SK-N-SH (cell line): ENCODE measurements around the gene ARID1B. TPM values are rescaled to one million over a fixed set of nuclear protein-coding genes. Genes with fewer than 3 reads are reported as not detected.

Source experiments
- CTCF ChIA-PET: fragments of 300-600, 350-600 bp; formaldehyde crosslinking; extraction: SDS; loops from one replicate; lab custom pipeline; 2021; lab: Yijun Ruan, JAX
- POLR2A ChIA-PET: fragments of 350-600 bp; sonication (Branson Sonifier 250); formaldehyde crosslinking; extraction: SDS; loops from one replicate; lab custom pipeline; 2020; ENCODE audit warnings: antibody characterized with exemption, inconsistent platforms; lab: Yijun Ruan, JAX
- DNase-seq: peaks from one replicate; pipeline ENCODE4 v3.0.0; 2012
- H2AFZ ChIP-seq: fragments of 200-600 bp; sonication (generic); 2 replicates; pipeline ENCODE4 v1.8.1; 2016; ENCODE audit warnings: antibody characterized with exemption, mild to moderate bottlenecking, low read depth
- H3F3A ChIP-seq: fragments of 200-600 bp; sonication (generic); replicated peaks from 2 replicates; pipeline ENCODE3; 2016; ENCODE audit warnings: antibody characterized with exemption, mild to moderate bottlenecking; ENCODE audit not compliant: insufficient read depth
- H3K27ac ChIP-seq, 2 experiments: fragments of 200-500 bp in 1 of 2; fragments of 200-600 bp in 1 of 2; sonication (Bioruptor generic) in 1 of 2; sonication (generic), shearing (Covaris generic) in 1 of 2; 2 replicates each; pipeline versions ENCODE4 v1.5.1 to v1.6.1; 2014 to 2016; ENCODE audit warnings: low read depth in 2 of 2, inconsistent platforms in 1 of 2, low read length in 1 of 2, mild to moderate bottlenecking in 1 of 2, mixed read lengths in 1 of 2
- H3K27me3 ChIP-seq: fragments of 200-600 bp; sonication (generic), shearing (Covaris generic); 2 replicates; pipeline ENCODE4 v1.6.1; 2016; ENCODE audit warnings: mixed run types; ENCODE audit not compliant: insufficient read depth
- H3K36me3 ChIP-seq, 2 experiments: fragments of 200-500 bp in 1 of 2; fragments of 200-600 bp in 1 of 2; sonication (Bioruptor generic) in 1 of 2; sonication (generic) in 1 of 2; replicated peaks in 1 of 2; 2 replicates each; pipeline versions ENCODE3 to v1.5.1; 2014 to 2016; ENCODE audit warnings: low read length in 1 of 2, mild to moderate bottlenecking in 1 of 2; ENCODE audit not compliant: insufficient read depth in 2 of 2, control insufficient read depth in 1 of 2
- H3K4me1 ChIP-seq, 2 experiments: fragments of 200-500 bp in 1 of 2; fragments of 200-600 bp in 1 of 2; sonication (Bioruptor generic) in 1 of 2; sonication (generic), shearing (Covaris generic) in 1 of 2; 2 replicates each; pipeline versions ENCODE4 v1.5.1 to v1.6.1; 2014 to 2016; ENCODE audit warnings: low read depth in 1 of 2, low read length in 1 of 2, mixed run types in 1 of 2; ENCODE audit not compliant: insufficient read depth in 2 of 2, control insufficient read depth in 1 of 2
- H3K4me2 ChIP-seq: fragments of 200-600 bp; sonication (generic), shearing (Covaris generic); 2 replicates; pipeline ENCODE4 v1.6.1; 2017; ENCODE audit warnings: mixed run types
- H3K4me3 ChIP-seq, 2 experiments: fragments of 200-500 bp in 1 of 2; fragments of 200-600 bp in 1 of 2; sonication (Bioruptor generic) in 1 of 2; sonication (generic), shearing (Covaris generic) in 1 of 2; 2 replicates each; pipeline versions ENCODE4 v1.5.1 to v1.8.1; 2014 to 2016; ENCODE audit warnings: low read depth in 2 of 2, inconsistent platforms in 1 of 2, low read length in 1 of 2, mild to moderate bottlenecking in 1 of 2, mixed read lengths in 1 of 2, moderate library complexity in 1 of 2
- H3K79me2 ChIP-seq: fragments of 200-600 bp; sonication (generic); 2 replicates; pipeline ENCODE4 v1.8.1; 2017; ENCODE audit warnings: mild to moderate bottlenecking; ENCODE audit not compliant: insufficient read depth
- H3K9ac ChIP-seq: fragments of 200-600 bp; sonication (generic); 2 replicates; pipeline ENCODE4 v1.6.1; 2017; ENCODE audit warnings: mixed run types
- H3K9me2 ChIP-seq: fragments of 200-600 bp; sonication (generic); 2 replicates; pipeline ENCODE4 v1.6.1; 2017; ENCODE audit warnings: mixed run types
- H3K9me3 ChIP-seq: fragments of 200-600 bp; sonication (generic); 2 replicates; pipeline ENCODE4 v1.6.1; 2017; ENCODE audit warnings: mixed run types, mild to moderate bottlenecking, moderate library complexity
- H4K20me1 ChIP-seq: fragments of 200-600 bp; sonication (generic); 2 replicates; pipeline ENCODE4 v1.6.1; 2017; ENCODE audit warnings: mild to moderate bottlenecking, mixed run types; ENCODE audit not compliant: insufficient read depth
- CHD2 ChIP-seq: fragments of 150-350 bp; IDR thresholded peaks from 2 replicates; pipeline ENCODE4 v1.6.1; 2018; ENCODE audit warnings: low read length; ENCODE audit not compliant: partially characterized antibody
- EP300 ChIP-seq, 2 experiments: IDR thresholded peaks; 2 replicates each; pipeline versions ENCODE4 v1.4.0 to v1.6.1; 2012; ENCODE audit warnings: borderline replicate concordance in 1 of 2, low read depth in 1 of 2, low read length in 1 of 2
- EZH2phosphoT487 ChIP-seq: fragments of 200-600 bp; sonication (generic); IDR thresholded peaks from 2 replicates; pipeline ENCODE4 v1.6.1; 2017; ENCODE audit warnings: low read depth, mixed run types, mild to moderate bottlenecking, antibody characterized with exemption, moderate library complexity, borderline replicate concordance
- FOSL2 ChIP-seq: IDR thresholded peaks from 2 replicates; pipeline ENCODE4 v1.4.0; 2012; ENCODE audit warnings: low read depth, mild to moderate bottlenecking, moderate library complexity, borderline replicate concordance
- FOXJ3 ChIP-seq: sonication (generic); formaldehyde crosslinking; IDR thresholded peaks from 2 replicates; pipeline ENCODE4 v1.5.1; 2020; ENCODE audit warnings: mild to moderate bottlenecking, missing genetic modification reagents
- GABPA ChIP-seq: IDR thresholded peaks from 2 replicates; pipeline ENCODE4 v1.4.0; 2012; ENCODE audit warnings: low read depth, mild to moderate bottlenecking
- GATA2 ChIP-seq: sonication (generic); formaldehyde crosslinking; IDR thresholded peaks from 2 replicates; pipeline ENCODE4 v1.5.0; 2020; ENCODE audit warnings: mild to moderate bottlenecking, missing genetic modification reagents
- JUND ChIP-seq: IDR thresholded peaks from 2 replicates; pipeline ENCODE4 v1.4.0; 2012
- MEF2A ChIP-seq: IDR thresholded peaks from 2 replicates; pipeline ENCODE4 v1.4.0; 2012; ENCODE audit warnings: low read depth, borderline replicate concordance
- NRF1 ChIP-seq: IDR thresholded peaks from 2 replicates; pipeline ENCODE4 v1.6.1; 2012; ENCODE audit warnings: low read depth, mild to moderate bottlenecking, low read length
- RXRA ChIP-seq: IDR thresholded peaks from 2 replicates; pipeline ENCODE4 v1.4.0; 2012; ENCODE audit warnings: low read depth, mild to moderate bottlenecking, borderline replicate concordance
- SIN3A ChIP-seq: IDR thresholded peaks from 2 replicates; pipeline ENCODE4 v1.6.1; 2012; ENCODE audit warnings: low read depth, mild to moderate bottlenecking, low read length, moderate library complexity, borderline replicate concordance
- SMC3 ChIP-seq: IDR thresholded peaks from 2 replicates; pipeline ENCODE4 v1.6.1; 2012; ENCODE audit warnings: low read depth, low read length, improper control_type of control experiment
- TEAD4 ChIP-seq: IDR thresholded peaks from 2 replicates; pipeline ENCODE4 v1.4.0; 2012; ENCODE audit warnings: mild to moderate bottlenecking, borderline replicate concordance; ENCODE audit not compliant: insufficient read depth
- WGBS: methylation state at CpG from one replicate; pipeline ENCODE4 v1.1.6; 2017; ENCODE audit warnings: low lambda C conversion rate; 5-methylcytosine and 5-hydroxymethylcytosine counted together
- polyA plus RNA-seq, 3 experiments: library from polyadenylated mRNA; depleted of rRNA; stranded (reverse); fragments of >200 nt; gene quantifications; 2 replicates each; pipeline ENCODE4 v1.2.3, GENCODE V29; 2012
- TF ChIP-seq, protein P1 (sequence below): IDR thresholded peaks from 2 replicates; pipeline ENCODE4 v1.4.0; 2012; ENCODE audit warnings: low read depth
- TF ChIP-seq, protein P2 (sequence below): IDR thresholded peaks from 2 replicates; pipeline ENCODE4; 2012
- TF ChIP-seq, protein P3 (sequence below): fragments of 200-600 bp; sonication (generic); IDR thresholded peaks from 2 replicates; pipeline ENCODE4 v1.6.1; 2017; ENCODE audit warnings: antibody characterized with exemption, mild to moderate bottlenecking, moderate library complexity
- TF ChIP-seq, protein P4 (sequence below): IDR thresholded peaks from 2 replicates; pipeline ENCODE4 v1.6.1; 2012; ENCODE audit warnings: mild to moderate bottlenecking, low read depth, low read length, moderate library complexity

Gene ARID1B
- polyA plus RNA-seq, 1 of the 3 experiments (the other 2 are of a cell fraction), result 13.6 TPM

DNA sequence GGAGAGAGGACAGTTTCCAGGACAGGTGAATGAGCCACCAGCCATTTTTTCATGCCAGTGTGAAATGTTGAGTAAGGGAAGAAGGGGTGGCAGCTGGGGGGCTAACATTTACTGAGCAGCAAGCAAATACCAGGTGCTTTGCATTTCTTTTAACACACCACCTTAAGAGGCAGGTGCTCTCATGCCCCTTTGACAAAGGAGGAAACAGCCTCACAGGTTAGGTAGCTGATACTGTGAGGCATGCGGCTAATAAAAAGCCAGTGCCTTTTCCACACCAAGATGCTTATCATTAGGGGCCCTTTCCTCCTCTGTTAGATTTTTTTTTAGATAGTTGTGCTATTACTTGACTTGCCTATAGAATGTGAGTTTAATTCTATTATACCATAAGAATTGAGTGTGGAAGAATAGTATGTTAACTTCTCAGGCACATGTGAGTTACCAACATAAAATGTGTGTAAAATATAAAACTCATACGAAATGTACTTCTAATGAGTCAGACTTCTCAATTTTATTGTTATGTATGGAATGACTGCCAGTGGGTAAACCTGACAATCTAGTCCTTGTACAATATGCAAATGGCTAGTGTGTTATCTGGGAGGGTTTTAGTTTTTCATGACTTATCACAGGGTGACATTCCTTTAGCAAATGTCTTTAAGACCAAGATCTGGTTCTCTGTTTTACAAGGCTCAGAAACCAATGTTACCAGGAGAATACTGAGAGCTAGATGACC is 286.2 kb downstream of the ARID1B start:
- Histone ChIP-seq H3K36me3 (no peaks in the 10 kb centered on the region), H3F3A (peaks cover 8% of the 10 kb centered on the region), H3K79me2 (peaks cover 46% of the 10 kb centered on the region; the same call in 1 of the 2 replicates), H2AFZ (no peak overlapping the region), H3K27me3 (no peaks in the 10 kb centered on the region), H3K9me2 (no peaks in the 10 kb centered on the region), H3K9me3 (no peaks in the 10 kb centered on the region), H3K9ac (no peak overlapping the region), H4K20me1 (peaks cover 18% of the 10 kb centered on the region), H3K4me1 (peaks cover 12 to 18% of the 10 kb centered on the region in 2 experiments; a peak in 3 of 4 replicates), H3K4me3 (no peak overlapping the region), H3K4me2 (no peak overlapping the region), H3K27ac (no peak overlapping the region; a peak in 1 of 4 replicates)
- ChIA-PET CTCF (interaction anchor here (1.1 kb wide), 1 partner anchor 121 kb away, joined by 3 read pairs; no protein-coding TSS in a partner anchor), POLR2A (no interaction called here)
- TF ChIP-seq TEAD4, result no peak
- TF ChIP-seq, protein P1, sequence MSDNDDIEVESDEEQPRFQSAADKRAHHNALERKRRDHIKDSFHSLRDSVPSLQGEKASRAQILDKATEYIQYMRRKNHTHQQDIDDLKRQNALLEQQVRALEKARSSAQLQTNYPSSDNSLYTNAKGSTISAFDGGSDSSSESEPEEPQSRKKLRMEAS, result no peak
- no peak for TF ChIP-seq RXRA
- TF ChIP-seq, protein P2, sequence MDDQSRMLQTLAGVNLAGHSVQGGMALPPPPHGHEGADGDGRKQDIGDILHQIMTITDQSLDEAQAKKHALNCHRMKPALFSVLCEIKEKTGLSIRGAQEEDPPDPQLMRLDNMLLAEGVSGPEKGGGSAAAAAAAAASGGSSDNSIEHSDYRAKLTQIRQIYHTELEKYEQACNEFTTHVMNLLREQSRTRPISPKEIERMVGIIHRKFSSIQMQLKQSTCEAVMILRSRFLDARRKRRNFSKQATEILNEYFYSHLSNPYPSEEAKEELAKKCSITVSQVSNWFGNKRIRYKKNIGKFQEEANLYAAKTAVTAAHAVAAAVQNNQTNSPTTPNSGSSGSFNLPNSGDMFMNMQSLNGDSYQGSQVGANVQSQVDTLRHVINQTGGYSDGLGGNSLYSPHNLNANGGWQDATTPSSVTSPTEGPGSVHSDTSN, result no peak
- no peak for TF ChIP-seq FOSL2
- no peak for TF ChIP-seq EP300 (IDR thresholded peaks at IDR 0.05; ENCODE audit: borderline replicate concordance in 1 of 2, low read depth in 1 of 2, low read length in 1 of 2)
- TF ChIP-seq EZH2phosphoT487, result no peak
- TF ChIP-seq MEF2A, result no peak
- TF ChIP-seq FOXJ3 (CRISPR knock-in tag), result no peak
- no peak for TF ChIP-seq SIN3A
- TF ChIP-seq JUND, result no peak
- no peak for TF ChIP-seq NRF1
- no peak for TF ChIP-seq SMC3
- TF ChIP-seq, protein P3, sequence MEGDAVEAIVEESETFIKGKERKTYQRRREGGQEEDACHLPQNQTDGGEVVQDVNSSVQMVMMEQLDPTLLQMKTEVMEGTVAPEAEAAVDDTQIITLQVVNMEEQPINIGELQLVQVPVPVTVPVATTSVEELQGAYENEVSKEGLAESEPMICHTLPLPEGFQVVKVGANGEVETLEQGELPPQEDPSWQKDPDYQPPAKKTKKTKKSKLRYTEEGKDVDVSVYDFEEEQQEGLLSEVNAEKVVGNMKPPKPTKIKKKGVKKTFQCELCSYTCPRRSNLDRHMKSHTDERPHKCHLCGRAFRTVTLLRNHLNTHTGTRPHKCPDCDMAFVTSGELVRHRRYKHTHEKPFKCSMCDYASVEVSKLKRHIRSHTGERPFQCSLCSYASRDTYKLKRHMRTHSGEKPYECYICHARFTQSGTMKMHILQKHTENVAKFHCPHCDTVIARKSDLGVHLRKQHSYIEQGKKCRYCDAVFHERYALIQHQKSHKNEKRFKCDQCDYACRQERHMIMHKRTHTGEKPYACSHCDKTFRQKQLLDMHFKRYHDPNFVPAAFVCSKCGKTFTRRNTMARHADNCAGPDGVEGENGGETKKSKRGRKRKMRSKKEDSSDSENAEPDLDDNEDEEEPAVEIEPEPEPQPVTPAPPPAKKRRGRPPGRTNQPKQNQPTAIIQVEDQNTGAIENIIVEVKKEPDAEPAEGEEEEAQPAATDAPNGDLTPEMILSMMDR, result no peak
- WGBS, result 87% methylated on average over 2 of the region's 2 CpGs
- DNase-seq, result no peak

DNA sequence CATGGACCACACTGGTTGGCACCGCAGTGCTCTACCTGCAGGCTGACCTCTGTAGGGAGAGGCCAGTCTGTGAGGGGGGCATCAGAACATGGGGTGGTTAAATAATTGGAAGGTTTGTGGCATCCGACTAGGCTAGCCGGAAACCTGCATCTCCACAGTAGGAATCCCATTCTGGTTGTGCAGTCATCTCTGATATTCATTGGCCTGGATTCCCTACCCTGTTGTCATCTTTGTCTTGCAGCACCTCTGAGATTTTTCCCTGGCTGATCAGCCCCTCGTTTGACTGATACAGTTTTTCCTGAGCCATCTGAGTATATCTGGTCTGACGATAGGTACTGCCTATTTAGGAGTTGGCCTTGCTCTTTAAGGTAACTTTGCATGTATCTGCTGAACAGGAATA is 286.7 kb downstream of the ARID1B start:
- Histone ChIP-seq H3K27me3 (no peaks in the 10 kb centered on the region), H3K9ac (no peak overlapping the region), H3K36me3 (no peaks in the 10 kb centered on the region), H3K4me3 (no peak overlapping the region), H3K9me2 (no peaks in the 10 kb centered on the region), H4K20me1 (peaks cover 22% of the 10 kb centered on the region), H3K9me3 (no peaks in the 10 kb centered on the region), H2AFZ (no peak overlapping the region), H3K79me2 (peaks cover 46% of the 10 kb centered on the region; the same call in 1 of the 2 replicates), H3F3A (peaks cover 8% of the 10 kb centered on the region), H3K4me2 (no peak overlapping the region), H3K27ac (no peak overlapping the region), H3K4me1 (peaks cover 18% of the 10 kb centered on the region in 2 experiments; a peak in 3 of 4 replicates)
- CTCF ChIA-PET, result interaction anchor here (0.6 to 1.1 kb wide), 2 partner anchors 18 to 1724 kb away, joined by 3 read pairs; no protein-coding TSS in a partner anchor
- DNase-seq, result no peak
- POLR2A ChIA-PET, result no interaction called here
- 92% methylated on average over 5 of the region's 5 CpGs for WGBS
- TF ChIP-seq, protein P4, sequence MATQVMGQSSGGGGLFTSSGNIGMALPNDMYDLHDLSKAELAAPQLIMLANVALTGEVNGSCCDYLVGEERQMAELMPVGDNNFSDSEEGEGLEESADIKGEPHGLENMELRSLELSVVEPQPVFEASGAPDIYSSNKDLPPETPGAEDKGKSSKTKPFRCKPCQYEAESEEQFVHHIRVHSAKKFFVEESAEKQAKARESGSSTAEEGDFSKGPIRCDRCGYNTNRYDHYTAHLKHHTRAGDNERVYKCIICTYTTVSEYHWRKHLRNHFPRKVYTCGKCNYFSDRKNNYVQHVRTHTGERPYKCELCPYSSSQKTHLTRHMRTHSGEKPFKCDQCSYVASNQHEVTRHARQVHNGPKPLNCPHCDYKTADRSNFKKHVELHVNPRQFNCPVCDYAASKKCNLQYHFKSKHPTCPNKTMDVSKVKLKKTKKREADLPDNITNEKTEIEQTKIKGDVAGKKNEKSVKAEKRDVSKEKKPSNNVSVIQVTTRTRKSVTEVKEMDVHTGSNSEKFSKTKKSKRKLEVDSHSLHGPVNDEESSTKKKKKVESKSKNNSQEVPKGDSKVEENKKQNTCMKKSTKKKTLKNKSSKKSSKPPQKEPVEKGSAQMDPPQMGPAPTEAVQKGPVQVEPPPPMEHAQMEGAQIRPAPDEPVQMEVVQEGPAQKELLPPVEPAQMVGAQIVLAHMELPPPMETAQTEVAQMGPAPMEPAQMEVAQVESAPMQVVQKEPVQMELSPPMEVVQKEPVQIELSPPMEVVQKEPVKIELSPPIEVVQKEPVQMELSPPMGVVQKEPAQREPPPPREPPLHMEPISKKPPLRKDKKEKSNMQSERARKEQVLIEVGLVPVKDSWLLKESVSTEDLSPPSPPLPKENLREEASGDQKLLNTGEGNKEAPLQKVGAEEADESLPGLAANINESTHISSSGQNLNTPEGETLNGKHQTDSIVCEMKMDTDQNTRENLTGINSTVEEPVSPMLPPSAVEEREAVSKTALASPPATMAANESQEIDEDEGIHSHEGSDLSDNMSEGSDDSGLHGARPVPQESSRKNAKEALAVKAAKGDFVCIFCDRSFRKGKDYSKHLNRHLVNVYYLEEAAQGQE, result no peak
- TF ChIP-seq, protein P2, result no peak
- TF ChIP-seq GABPA (no peak), CHD2 (no peak), GATA2 (CRISPR knock-in tag) (no peak)
